Jurkat, Clone E6-1 (cell line): ENCODE measurements around the gene C2orf68.

Experiments used
- DNase-seq: peaks from one replicate; pipeline ENCODE4 v3.0.0-alpha.2; 2011; ENCODE audit warnings: low read depth, low spot score
- H3K4me3 ChIP-seq: 2 replicates; pipeline ENCODE4 v1.5.1; 2011; ENCODE audit warnings: mild to moderate bottlenecking, low read length, control low read depth, moderate library complexity

The C2orf68 gene

DNA sequence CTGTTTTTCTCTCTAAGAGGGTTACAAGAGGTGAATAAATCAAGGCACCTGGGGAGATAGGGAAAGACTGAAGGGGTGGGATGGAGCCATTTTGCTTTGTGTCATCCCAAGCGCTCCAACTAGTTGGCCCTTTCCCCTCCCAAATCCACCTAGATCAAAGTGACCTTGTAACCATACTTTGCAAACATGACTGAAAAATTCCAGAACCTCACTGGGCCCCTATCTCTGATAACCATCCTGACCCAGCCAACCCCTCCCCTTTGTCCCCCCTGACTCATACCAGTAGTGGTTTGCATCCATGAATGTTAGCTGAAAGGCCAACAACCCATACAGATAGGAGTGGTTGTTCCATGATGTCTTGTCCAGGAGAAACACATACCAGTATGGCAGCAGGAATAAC, 53.7 kb downstream of the C2orf68 start:
- H3K4me3 ChIP-seq: no peak overlapping the region
- DNase-seq: no peak

DNA sequence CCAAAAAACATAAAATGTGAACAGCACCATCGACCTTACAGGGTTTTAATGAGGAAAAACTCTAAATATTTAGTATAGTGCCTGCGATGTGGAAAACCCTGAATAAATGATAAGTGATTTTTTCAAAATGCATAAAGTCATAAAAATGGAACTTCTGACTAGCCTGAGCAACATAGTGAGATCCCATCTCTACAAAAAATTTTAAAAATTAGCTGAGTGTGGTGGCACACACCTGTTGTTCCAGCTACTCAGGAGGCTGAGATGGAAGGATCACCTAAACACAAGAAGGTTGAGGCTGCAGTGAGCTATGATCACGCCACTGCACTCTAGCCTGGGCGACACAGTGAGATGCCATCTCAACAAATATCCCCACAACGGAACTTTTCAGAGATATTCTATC, 54.7 kb downstream of the C2orf68 start:
- H3K4me3 ChIP-seq: no peak overlapping the region
- no peak for DNase-seq
